ENCODE measurements around the gene PUS10.

DNA sequence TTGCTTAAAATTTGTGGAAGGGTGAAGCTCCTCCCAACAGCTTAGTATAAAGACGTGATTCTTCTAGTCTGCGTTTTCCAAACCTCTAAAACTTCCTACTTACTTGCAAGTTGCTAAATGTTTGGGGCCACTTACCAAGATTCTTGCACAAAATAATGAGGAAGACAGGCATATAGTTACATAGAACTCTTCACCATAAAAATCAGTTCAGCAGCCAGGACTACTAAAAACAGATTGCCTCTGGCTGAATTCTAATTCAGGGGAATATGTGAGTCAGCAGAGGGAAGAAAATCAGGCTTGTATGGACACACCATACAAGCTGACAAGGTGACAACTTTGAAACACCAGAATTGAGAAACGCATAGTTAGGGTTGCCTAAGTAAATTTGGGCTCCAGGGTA lies 3.3 kb downstream of the PUS10 start:
- no peak for TF ChIP-seq CTCF (IDR thresholded peaks at IDR 0.05)
- no peak for TF ChIP-seq POLR2A (IDR thresholded peaks at IDR 0.05)

Data from adrenal gland (tissue), 5 donors.